Stomach smooth muscle (tissue), 2 donors: ENCODE measurements around the gene PSMB5.

Source experiments
- H3K27ac ChIP-seq: one replicate; pipeline ENCODE4 v1.7.0; 2013; ENCODE audit warnings: mild to moderate bottlenecking, low read length, inconsistent platforms
- H3K27me3 ChIP-seq, 2 donors: one replicate each; pipeline ENCODE4 v1.7.0; 2013; ENCODE audit warnings: low read length in 2 of 2; ENCODE audit not compliant: insufficient read depth in 2 of 2, control insufficient read depth in 1 of 2
- H3K36me3 ChIP-seq, 2 donors: one replicate each; pipeline ENCODE4 v1.7.0; 2013; ENCODE audit warnings: low read length in 2 of 2; ENCODE audit not compliant: control insufficient read depth in 2 of 2, insufficient read depth in 2 of 2
- H3K4me1 ChIP-seq: one replicate; pipeline ENCODE4 v1.7.0; 2013; ENCODE audit warnings: low read length; ENCODE audit not compliant: control insufficient read depth, insufficient read depth
- H3K4me3 ChIP-seq, 2 donors: one replicate each; pipeline ENCODE4 v1.7.0; 2013; ENCODE audit warnings: low read length in 2 of 2
- H3K9ac ChIP-seq, 2 donors: one replicate each; pipeline ENCODE4 v1.7.0; 2013; ENCODE audit warnings: low read length in 2 of 2, mild to moderate bottlenecking in 1 of 2
- H3K9me3 ChIP-seq, 2 donors: one replicate each; pipeline ENCODE4 v1.7.0; 2013; ENCODE audit warnings: low read length in 2 of 2; ENCODE audit not compliant: control insufficient read depth in 2 of 2
- donor health status: healthy.
- donor health status: Pancreatic carcinoma.

The PSMB5 gene

DNA sequence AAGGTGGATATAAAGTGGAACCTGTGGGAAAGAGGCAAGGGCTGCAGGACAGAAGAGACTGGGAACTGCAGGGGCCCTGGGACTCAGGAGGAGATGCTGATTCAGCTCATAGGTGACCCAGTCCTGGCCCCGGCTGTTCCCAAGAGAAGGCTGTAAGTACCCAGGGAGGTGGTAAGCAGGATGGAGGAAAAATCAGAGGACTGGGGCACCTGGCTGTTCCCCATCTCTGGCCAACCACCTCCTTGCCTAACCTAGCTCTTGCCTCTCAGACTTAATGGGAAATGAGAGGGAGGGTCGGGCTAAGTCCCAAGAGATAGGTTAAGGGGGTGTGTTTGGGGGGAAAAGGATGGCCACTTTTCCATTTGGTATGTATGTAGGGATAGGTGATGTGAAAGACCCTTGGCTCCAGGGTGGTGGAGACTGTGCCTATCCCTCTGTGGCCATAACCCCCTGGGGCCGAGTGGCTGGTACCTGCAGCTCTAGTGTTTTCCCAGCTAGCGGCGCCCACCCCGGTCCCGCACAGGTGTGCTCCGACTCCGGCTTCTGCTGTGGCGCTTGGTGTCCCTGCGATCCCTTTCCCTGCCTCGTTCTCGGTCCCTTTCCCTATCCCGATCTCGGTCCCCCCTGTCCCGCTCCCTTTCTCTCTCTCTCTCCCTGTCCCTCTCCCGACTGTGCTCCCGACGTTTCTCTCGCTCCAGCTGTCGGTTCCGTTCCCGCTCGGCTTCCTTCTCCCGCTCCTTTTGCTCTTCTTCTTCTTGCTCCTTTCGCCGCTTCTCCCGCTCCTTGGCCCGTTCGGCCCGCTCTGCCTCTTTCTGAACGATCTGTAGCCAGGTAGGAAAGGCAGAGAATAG, 24.2 kb upstream of the PSMB5 start:
- peaks cover 33% of the 10 kb centered on the region for H3K4me1 ChIP-seq
- H3K27ac ChIP-seq, result no peak overlapping the region
- no peaks in the 10 kb centered on the region for H3K27me3 ChIP-seq
- H3K9me3 ChIP-seq, result no peaks in the 10 kb centered on the region
- no peak overlapping the region for H3K4me3 ChIP-seq
- H3K9ac ChIP-seq, result no peak overlapping the region
- H3K36me3 ChIP-seq, result peaks cover 31 to 39% of the 10 kb centered on the region in 2 donors

DNA sequence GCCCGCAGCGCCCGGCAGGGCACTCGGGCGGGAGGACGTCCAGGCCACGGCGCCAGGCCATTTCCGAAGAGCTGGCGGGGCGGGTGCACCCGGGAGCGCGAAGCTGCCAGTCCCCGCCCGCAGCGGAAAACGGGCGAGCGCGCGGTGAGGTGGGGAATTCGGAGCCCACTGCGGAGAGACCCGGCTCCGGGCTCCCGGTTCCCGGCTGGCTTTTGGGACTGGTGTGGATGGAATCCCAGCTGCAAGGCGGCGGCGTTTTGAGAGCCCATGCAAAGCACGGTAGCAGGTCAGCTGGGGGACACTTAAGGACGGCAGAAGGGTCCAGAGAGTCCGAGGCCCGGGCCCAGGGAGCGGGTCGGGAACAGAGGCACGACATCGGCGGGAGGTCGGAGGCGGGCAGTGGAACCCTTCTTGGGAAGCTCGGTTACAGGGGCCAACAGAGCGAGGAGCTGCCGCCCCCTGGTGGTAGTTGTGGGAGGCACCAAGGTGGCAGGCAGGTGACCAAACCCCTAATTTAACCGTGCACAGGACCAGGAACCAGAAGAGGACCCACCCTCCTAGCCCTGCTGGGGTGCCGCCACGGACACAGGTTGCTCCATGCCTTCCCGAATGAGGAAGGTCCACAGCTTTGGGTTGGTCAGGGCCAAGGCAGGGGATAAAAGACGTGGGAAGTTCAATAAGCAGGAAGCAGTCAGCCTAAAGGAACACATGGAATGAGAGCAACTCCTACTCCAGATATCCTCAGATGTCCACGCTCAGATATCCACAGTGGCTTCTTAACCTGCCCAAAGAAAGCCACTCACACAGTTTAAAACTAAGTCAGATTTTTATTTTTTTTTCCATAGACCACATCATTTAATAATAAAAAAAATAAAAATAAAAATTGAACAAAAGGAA, 23.3 kb upstream of the PSMB5 start:
- Histone ChIP-seq H3K27me3 (no peaks in the 10 kb centered on the region), H3K9me3 (no peaks in the 10 kb centered on the region), H3K9ac (peak overlapping the region in 1 of 2 donors; percentile 49), H3K4me1 (peaks cover 33% of the 10 kb centered on the region), H3K36me3 (peaks cover 23 to 30% of the 10 kb centered on the region in 2 donors), H3K27ac (peak overlapping the region; percentile 49), H3K4me3 (peak overlapping the region; percentile 51 to 78)

DNA sequence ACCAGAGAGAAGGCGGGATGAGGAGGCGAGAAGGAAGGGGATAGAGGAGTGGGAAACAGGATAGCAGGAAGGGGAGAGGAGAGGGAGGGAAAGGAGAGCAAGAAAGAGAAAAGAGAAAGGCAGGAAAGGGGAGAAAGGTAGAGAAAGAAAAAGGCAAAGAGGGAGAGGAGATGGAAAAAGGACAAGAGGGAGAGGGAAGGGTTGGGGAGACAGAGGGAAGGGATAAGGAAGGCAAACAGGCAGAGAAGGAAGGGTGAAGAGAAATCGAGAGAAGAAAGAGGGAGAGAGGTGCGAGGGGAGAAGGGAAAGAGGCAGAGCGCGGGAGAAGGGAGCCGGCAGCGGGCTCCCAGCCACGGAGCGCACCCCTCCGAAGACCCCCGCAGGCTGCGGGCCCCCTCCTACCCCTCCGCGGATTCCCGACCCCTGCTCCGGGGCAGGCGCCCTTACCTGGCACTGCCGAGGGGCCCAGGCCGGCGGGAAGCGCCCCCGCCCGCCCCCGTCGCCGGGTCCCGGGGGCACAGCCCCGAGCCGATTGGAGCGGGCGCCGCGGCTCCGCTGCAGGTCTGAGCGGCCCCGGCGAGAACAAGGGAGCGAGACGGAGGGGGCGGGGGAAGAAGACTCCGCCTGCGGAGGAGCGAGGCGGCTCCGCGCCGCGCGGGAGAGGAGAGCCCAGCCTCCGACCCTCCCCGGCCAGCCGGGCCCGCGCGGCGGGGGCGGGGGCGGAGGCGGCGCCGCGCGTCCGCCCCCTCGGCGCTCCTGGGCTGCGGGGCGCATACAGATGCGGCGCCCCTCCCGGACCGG, 22.5 kb upstream of the PSMB5 start, which contains the start of gene CDH24:
CDH24 (minus strand) TSS at position 565 of the 801 bp plus-strand sequence. CDS start 1,787 bp downstream, outside the sequence.
- H3K9ac ChIP-seq, result peak within 1 kb of the TSS; percentile 55 to 64
- peak within 1 kb of the TSS; percentile 51 to 78 for H3K4me3 ChIP-seq
- H3K4me1 ChIP-seq, result peaks cover 28% of the 10 kb centered on the region
- H3K27ac ChIP-seq, result peak within 1 kb of the TSS; percentile 49
- H3K9me3 ChIP-seq, result no peaks in the 10 kb centered on the region
- peaks cover 14 to 21% of the 10 kb centered on the region in 2 donors for H3K36me3 ChIP-seq
- no peaks in the 10 kb centered on the region for H3K27me3 ChIP-seq

DNA sequence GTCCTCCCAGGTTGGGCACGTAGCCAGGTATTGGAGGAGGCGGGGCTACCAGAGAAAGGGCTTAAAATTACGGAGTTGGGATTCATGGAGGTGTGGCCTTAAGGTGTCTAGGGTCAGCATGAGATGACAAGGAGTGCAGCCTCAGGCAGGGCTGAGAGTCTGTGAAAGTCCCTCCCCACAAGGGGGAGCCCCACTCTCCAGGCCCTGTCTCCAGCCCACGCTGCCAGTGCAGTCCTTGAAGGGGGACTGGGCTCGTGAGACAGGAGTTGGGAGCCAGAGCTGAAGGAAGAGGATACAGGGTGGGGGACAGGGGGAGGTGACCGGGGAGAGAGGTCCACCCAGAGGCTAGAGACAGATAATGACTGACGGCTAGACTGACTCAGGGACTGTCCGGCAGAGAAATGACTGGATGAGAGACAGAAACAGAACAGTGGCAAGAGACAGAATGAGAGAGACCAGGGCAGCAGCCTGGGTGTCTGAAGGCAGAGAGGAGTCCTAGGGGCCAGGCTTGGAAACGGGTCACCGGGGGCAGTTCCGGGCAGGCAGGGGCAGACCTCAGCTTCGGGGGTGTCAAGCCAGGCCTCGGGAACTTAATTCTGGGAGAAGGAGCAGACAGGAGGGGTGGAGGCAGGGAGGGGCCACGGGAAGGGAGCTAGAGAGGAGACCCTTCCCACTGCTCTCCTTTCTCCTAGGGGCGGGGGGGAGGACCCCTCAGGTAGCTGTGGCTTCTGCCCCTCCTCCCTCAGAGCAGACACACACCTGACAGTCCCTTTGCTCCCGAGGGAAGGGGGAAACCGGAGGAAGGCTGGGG, 21.6 kb upstream of the PSMB5 start:
- Histone ChIP-seq H3K27me3 (no peaks in the 10 kb centered on the region), H3K4me3 (peak overlapping the region; percentile 46 to 78), H3K36me3 (peaks cover 13 to 19% of the 10 kb centered on the region in 2 donors), H3K27ac (no peak overlapping the region), H3K9ac (peak overlapping the region; percentile 55 to 64), H3K4me1 (peaks cover 24% of the 10 kb centered on the region), H3K9me3 (no peaks in the 10 kb centered on the region)

DNA sequence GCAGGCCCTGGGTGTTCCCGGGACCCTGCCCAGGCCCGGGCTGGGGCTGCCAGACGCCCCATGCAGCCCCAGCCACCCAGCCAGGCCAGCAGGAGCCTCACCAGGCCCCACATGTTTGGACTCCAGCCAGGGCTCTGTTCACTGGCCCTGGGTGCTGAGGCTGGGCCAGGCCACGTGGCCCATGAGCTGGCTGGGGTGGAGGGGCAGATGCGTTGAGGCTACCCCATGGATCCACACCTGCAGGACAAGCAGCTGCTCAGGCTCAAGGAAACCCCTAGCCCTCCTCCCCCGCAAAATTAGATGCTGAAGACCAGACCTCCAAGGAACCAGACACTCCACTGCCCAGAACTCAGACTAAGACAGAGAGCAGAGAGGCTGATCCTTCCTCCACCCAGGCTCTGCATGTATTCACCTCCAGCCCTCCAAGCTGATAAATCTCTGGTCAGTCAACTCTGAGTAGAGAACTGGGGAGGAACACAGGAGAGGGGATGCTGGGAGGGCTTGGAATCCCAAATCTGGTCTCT, 21.0 kb upstream of the PSMB5 start:
- H3K9me3 ChIP-seq, result no peaks in the 10 kb centered on the region
- H3K4me1 ChIP-seq, result peaks cover 24% of the 10 kb centered on the region
- no peak overlapping the region for H3K27ac ChIP-seq
- peaks cover 8 to 13% of the 10 kb centered on the region in 2 donors for H3K36me3 ChIP-seq
- no peak overlapping the region for H3K4me3 ChIP-seq
- no peaks in the 10 kb centered on the region for H3K27me3 ChIP-seq
- no peak overlapping the region for H3K9ac ChIP-seq

DNA sequence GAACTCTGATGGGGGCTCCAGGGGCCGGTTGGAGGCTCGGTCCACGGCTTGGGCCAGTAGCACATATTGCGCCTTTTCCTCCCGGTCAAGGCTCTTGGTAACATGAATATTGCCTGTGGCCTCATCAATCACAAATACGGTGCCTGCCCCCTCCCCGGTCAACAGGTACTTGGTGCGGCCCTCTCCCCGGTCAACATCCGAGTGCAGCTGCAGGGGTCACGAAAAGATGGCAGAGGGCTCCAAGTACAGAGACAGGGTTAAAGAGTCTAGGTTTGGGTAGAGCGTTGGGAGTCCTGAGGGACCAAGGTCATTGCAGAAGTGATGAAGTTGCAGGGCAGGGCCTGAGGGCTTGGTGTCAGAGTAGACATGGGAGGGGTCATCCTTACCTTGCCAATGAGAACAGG, 20.4 kb upstream of the PSMB5 start:
- no peaks in the 10 kb centered on the region for H3K9me3 ChIP-seq
- no peak overlapping the region for H3K27ac ChIP-seq
- H3K4me3 ChIP-seq, result no peak overlapping the region
- H3K4me1 ChIP-seq, result peaks cover 24% of the 10 kb centered on the region
- no peak overlapping the region for H3K9ac ChIP-seq
- peaks cover 2 to 10% of the 10 kb centered on the region in 2 donors for H3K36me3 ChIP-seq
- no peaks in the 10 kb centered on the region for H3K27me3 ChIP-seq

DNA sequence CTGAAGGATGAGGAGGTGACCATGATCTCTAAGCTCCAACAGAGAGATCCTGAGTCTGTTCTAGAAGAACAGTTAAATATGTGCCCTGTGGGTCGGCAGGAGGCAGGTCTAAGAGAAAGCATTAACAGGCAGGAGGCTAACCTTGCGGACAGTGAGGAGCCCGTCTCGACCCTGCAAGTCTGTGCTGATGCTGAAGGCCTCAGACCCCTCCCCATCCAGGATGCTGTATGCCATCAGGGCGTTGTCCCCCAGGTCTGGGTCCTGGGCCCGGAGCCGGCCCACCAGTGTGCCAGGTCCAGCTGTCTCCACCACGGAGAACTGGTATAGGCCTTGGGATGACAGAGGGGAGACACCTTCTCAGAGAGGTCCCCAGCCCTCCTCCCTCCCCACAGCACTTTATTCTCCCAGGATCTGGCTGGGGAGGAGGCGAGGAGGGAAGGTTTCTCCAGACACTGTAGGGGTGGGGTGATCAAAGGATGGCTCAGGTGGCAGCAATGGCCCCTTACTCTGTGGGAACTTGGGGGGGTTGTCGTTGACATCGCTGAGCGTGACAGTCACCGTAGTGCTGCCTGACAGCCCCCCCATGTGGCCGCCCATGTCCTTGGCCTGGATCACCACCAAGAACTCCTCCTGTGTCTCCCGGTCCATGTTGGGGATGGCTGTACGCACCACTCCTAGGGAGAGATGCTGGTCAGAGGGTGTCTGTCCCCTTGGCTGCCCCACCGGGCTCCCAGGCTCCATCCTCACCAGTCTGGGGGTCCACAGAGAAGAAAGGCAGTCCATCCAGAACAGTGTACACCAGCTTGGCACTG, 19.5 kb upstream of the PSMB5 start:
- peaks cover 24% of the 10 kb centered on the region for H3K4me1 ChIP-seq
- H3K27ac ChIP-seq, result no peak overlapping the region
- no peaks in the 10 kb centered on the region for H3K9me3 ChIP-seq
- H3K27me3 ChIP-seq, result no peaks in the 10 kb centered on the region
- no peak overlapping the region for H3K4me3 ChIP-seq
- peaks cover 0 to 6% of the 10 kb centered on the region in 2 donors for H3K36me3 ChIP-seq
- H3K9ac ChIP-seq, result no peak overlapping the region

DNA sequence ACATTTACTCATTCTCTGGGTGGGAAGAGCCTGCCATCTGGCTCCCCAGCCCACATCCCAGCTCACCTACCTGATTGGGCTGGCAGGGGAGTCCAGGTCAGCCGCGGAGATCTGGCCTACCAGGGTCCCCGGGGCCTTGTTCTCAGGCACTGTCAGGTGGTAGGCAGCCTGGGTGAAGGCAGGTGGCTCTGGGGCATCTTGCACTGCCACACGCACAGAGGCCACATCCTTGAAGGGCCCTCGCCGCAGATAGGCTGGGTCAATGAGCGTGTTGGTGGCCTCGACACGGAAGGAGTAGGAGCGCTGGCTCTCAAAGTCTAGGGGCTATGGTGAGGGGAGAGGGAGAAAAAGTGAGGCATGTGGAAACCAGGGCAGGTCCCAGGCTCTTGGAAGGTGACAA, 18.7 kb upstream of the PSMB5 start:
- H3K27ac ChIP-seq, result no peak overlapping the region

DNA sequence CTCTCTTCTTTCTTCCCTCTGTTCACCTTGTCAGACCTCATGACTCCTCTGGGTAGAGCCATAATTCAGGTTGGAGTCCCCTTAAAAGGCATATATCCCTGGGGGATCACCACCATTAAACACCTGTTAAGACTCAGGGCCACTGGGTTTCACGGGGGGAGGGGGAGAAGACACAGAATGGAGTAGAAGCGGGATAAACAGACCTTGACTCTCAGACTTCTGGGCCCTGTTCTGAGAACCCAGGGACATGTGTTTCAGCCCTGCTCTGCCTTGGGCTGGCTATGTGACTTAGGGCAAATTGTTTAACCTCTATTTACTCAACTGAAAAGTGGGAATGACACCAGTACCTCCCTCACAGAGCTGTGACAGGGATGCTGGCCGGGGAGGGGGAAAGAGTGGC, 18.0 kb upstream of the PSMB5 start:
- Histone ChIP-seq H3K4me1 (peaks cover 19% of the 10 kb centered on the region), H3K27ac (no peak overlapping the region), H3K36me3 (no peaks in the 10 kb centered on the region), H3K27me3 (no peaks in the 10 kb centered on the region), H3K4me3 (no peak overlapping the region), H3K9ac (no peak overlapping the region), H3K9me3 (no peaks in the 10 kb centered on the region)

More for the DNA sequence above, 18.7 kb upstream of the PSMB5 start:
- H3K9me3 ChIP-seq, result no peaks in the 10 kb centered on the region
- no peak overlapping the region for H3K4me3 ChIP-seq
- no peaks in the 10 kb centered on the region for H3K27me3 ChIP-seq
- no peak overlapping the region for H3K9ac ChIP-seq
- H3K4me1 ChIP-seq, result peaks cover 24% of the 10 kb centered on the region
- H3K36me3 ChIP-seq, result no peaks in the 10 kb centered on the region
